Inferior parietal cortex (tissue), 1 donor: ENCODE results near the gene SUCO.

Experiments used
- DNase-seq: peaks from one replicate; pipeline ENCODE4 v3.0.0-alpha.2; 2016; ENCODE audit errors: extremely low spot score

Gene SUCO

DNA sequence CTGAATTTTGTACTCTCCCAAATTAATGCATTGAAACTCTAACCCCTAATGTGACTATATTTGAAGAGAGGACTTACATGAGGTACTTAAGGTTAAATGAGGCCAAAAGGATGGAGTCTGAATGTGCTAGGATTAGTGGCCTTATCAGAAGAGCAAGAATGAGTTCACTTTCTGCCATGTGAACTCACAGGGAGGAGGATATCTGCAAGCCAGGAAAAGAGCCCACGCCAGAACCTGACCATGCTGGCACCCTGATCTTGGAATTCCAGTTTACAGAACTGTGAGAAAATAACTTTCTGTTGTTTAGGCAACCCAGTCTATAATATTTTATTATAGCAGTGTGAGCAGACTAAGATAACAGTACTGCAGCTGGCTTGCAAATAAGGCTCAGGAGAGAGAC lies 113.7 kb downstream of the SUCO start:
- DNase-seq: no peak

- DNase-seq: no peak
Measured at GRCh38 chr1:172647110-172647564, 114.2 kb downstream of the SUCO start.

DNA sequence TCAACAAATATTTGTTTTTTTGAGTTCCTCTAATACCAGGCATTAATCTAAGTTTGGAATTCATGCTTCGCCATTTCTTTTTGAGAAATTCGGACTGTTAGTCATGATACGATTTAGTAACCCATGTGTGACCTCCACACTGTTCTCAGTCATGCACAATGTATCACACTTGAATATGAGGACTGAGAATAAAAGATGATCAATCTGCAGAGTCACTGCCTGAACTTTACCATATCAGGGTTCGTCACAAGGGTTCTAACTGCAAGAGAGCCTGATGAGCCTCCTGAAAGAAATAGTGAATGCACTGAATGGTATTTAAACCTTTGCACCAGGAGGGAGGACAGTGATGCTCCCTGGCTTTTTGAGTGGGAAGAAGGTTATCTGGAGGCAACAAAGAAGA lies 115.0 kb downstream of the SUCO start:
- no peak for DNase-seq

GRCh38 chr1:172650474-172651193 lies 117.7 kb downstream of the SUCO start:
- DNase-seq: no peak

- DNase-seq: no peak
Measured at GRCh38 chr1:172653015-172653709, 120.2 kb downstream of the SUCO start.

DNA sequence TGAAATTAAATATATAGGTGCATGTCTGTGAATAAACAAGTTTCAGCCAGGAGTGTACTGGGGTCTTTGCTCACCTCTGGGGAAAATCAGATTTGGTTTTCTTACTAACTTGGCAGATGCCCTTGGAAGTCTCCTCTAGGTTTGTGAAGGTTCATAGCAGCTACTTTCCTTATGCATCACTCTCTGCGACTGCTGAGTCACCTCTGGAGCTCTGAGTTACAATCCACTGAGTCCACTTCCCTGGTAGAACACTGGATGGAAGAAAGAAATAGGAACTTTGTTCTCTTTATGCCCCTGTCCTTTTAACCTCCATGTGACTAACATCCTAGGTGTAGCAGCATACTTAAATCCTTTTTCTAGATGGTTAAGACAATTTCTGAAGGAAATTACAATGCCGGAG lies 121.6 kb downstream of the SUCO start:
- no peak for DNase-seq

- no peak for DNase-seq
Measured at GRCh38 chr1:172656576-172656975, 123.6 kb downstream of the SUCO start.

DNA sequence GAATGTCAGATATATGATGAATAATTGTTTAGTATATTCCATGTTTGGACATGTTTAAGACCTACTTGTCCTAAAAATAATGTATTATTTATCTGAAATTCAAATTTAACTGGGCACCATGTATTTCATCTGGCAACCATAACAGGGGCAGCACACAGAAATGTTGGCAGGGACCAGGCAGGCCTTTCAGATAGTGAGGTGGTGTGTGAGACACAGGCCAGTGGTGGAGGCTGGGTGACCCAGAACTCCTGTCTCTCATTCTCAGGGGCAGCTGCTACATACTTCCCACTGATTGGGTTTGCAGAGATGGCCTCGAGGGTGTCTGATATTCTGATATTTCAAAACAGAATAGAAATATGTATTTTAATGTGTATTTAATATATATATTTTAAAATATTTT lies 124.6 kb downstream of the SUCO start:
- no peak for DNase-seq

GRCh38 chr1:172658871-172659453 lies 126.0 kb downstream of the SUCO start, which contains the start of gene FASLG:
TSS of gene FASLG (plus strand) at chr1:172659103. CDS start at chr1:172659202, 99 bp downstream.
- no peak for DNase-seq

- DNase-seq: no peak
Measured at GRCh38 chr1:172661107-172661506, 128.2 kb downstream of the SUCO start.
